HCT116 (cell line): ENCODE measurements around the gene PGLYRP3.

Source experiments
- JUND ChIP-seq: IDR thresholded peaks from 2 replicates; pipeline ENCODE4 v1.6.1; 2012
- MAX ChIP-seq: IDR thresholded peaks from 2 replicates; pipeline ENCODE4 v1.6.1; 2012
- POLR2AphosphoS5 ChIP-seq: IDR thresholded peaks from 2 replicates; pipeline ENCODE4 v1.6.1; 2011; ENCODE audit warnings: mild to moderate bottlenecking, low read depth, low read length, moderate library complexity
- YY1 ChIP-seq: IDR thresholded peaks from 2 replicates; pipeline ENCODE4 v1.6.1; 2011; ENCODE audit warnings: low read length, low read depth, moderate library complexity, mild to moderate bottlenecking; ENCODE audit not compliant: insufficient replicate concordance; ENCODE audit errors: extremely low read depth

GRCh38 chr1:153271711-153272110 is 41.0 kb downstream of the PGLYRP3 start:
- TF ChIP-seq YY1 = no peak
- no peak for TF ChIP-seq MAX
- TF ChIP-seq POLR2AphosphoS5 = no peak
- no peak for TF ChIP-seq JUND
